ENCODE data around the gene CAMSAP1. TPM values are rescaled to one million over a fixed set of nuclear protein-coding genes. Genes with fewer than 3 reads are reported as not detected.

Gene CAMSAP1
- total RNA-seq, 2 experiments from 2014 or later: 30.4 to 33.0 TPM

GRCh38 chr9:135815413-135815812 is 91.9 kb downstream of the CAMSAP1 start:
- no peaks in the 10 kb centered on the region for H3K9me2 ChIP-seq (ENCODE audit: insufficient read depth, low read length)
- no peak overlapping the region for H3K4me3 ChIP-seq (ENCODE audit: low read depth, low read length, poor library complexity, severe bottlenecking)
- H3K9me3 ChIP-seq (ENCODE audit: low read length): no peaks in the 10 kb centered on the region
- no TSS peak for BruUV-seq (replicated peaks)
- H3K27ac ChIP-seq (ENCODE audit: low read depth, low read length, poor library complexity, severe bottlenecking): no peak overlapping the region
- H2AFZ ChIP-seq (ENCODE audit: low read length): no peak overlapping the region
- CTCF ChIA-PET (ENCODE audit: unreplicated experiment): no interaction called here
- intact Hi-C loops (cut with micrococcal nuclease; ENCODE audit: unreplicated experiment): no loop called here
- no peaks in the 10 kb centered on the region for H3K4me1 ChIP-seq (ENCODE audit: insufficient read depth, low read length, poor library complexity, severe bottlenecking)
- no peaks in the 10 kb centered on the region for H3K79me2 ChIP-seq (ENCODE audit: insufficient read depth, low read depth, low read length)
- TF ChIP-seq CTCF (conservative IDR thresholded peaks at IDR 0.05; ENCODE audit: low read length): no peak
- DNase-seq (ENCODE audit: low spot score): no peak
- no peak overlapping the region for H3K4me2 ChIP-seq (ENCODE audit: low read length)
- H4K20me1 ChIP-seq (ENCODE audit: insufficient read depth, low read length): no peaks in the 10 kb centered on the region
- POLR2A ChIA-PET: no interaction called here
- H3K36me3 ChIP-seq (ENCODE audit: insufficient read depth, low read length): peaks cover 83% of the 10 kb centered on the region

GRCh38 chr9:135814421-135815095 is 92.8 kb downstream of the CAMSAP1 start:
- no peak for DNase-seq (ENCODE audit: low spot score)
- Histone ChIP-seq H3K4me3 (ENCODE audit: low read depth, low read length, poor library complexity, severe bottlenecking) (no peak overlapping the region), H3K79me2 (ENCODE audit: insufficient read depth, low read depth, low read length) (no peaks in the 10 kb centered on the region), H2AFZ (ENCODE audit: low read length) (no peak overlapping the region), H3K9me2 (ENCODE audit: insufficient read depth, low read length) (no peaks in the 10 kb centered on the region), H3K4me2 (ENCODE audit: low read length) (no peak overlapping the region), H3K27ac (ENCODE audit: low read depth, low read length, poor library complexity, severe bottlenecking) (no peak overlapping the region), H4K20me1 (ENCODE audit: insufficient read depth, low read length) (no peaks in the 10 kb centered on the region), H3K36me3 (ENCODE audit: insufficient read depth, low read length) (peaks cover 80% of the 10 kb centered on the region; the same call in 1 of the 2 replicates), H3K9me3 (ENCODE audit: low read length) (no peaks in the 10 kb centered on the region), H3K4me1 (ENCODE audit: insufficient read depth, low read length, poor library complexity, severe bottlenecking) (no peaks in the 10 kb centered on the region)
- intact Hi-C loops (cut with micrococcal nuclease; ENCODE audit: unreplicated experiment): no loop called here
- POLR2A ChIA-PET: no interaction called here
- CTCF ChIA-PET (ENCODE audit: unreplicated experiment): no interaction called here
- no TSS peak for BruUV-seq (replicated peaks)
- TF ChIP-seq EZH2phosphoT487 (IDR thresholded peaks at IDR 0.05; ENCODE audit: borderline replicate concordance, low read depth, low read length): no peak
- no peak for TF ChIP-seq CTCF (conservative IDR thresholded peaks at IDR 0.05; ENCODE audit: low read length)

- no TSS peak for BruUV-seq (replicated peaks)
- H3K9me2 ChIP-seq (ENCODE audit: insufficient read depth, low read length): no peaks in the 10 kb centered on the region
- CTCF ChIA-PET (ENCODE audit: unreplicated experiment): no interaction called here
- H3K4me2 ChIP-seq (ENCODE audit: low read length): no peak overlapping the region
- DNase-seq (ENCODE audit: low spot score): no peak
- POLR2A ChIA-PET: no interaction called here
- no peaks in the 10 kb centered on the region for H3K79me2 ChIP-seq (ENCODE audit: insufficient read depth, low read depth, low read length)
- intact Hi-C loops (cut with micrococcal nuclease; ENCODE audit: unreplicated experiment): no loop called here
- H3K4me3 ChIP-seq (ENCODE audit: low read depth, low read length, poor library complexity, severe bottlenecking): no peak overlapping the region
- TF ChIP-seq CTCF (conservative IDR thresholded peaks at IDR 0.05; ENCODE audit: low read length) (no peak), EZH2phosphoT487 (IDR thresholded peaks at IDR 0.05; ENCODE audit: borderline replicate concordance, low read depth, low read length) (no peak)
- H4K20me1 ChIP-seq (ENCODE audit: insufficient read depth, low read length): no peaks in the 10 kb centered on the region
- peaks cover 76% of the 10 kb centered on the region; the same call in 1 of the 2 replicates for H3K36me3 ChIP-seq (ENCODE audit: insufficient read depth, low read length)
- no peak overlapping the region for H3K27ac ChIP-seq (ENCODE audit: low read depth, low read length, poor library complexity, severe bottlenecking)
- H2AFZ ChIP-seq (ENCODE audit: low read length): no peak overlapping the region
- H3K4me1 ChIP-seq (ENCODE audit: insufficient read depth, low read length, poor library complexity, severe bottlenecking): no peaks in the 10 kb centered on the region
- no peaks in the 10 kb centered on the region for H3K9me3 ChIP-seq (ENCODE audit: low read length)
These were observed 93.6 kb downstream of the CAMSAP1 start for GRCh38 chr9:135813671-135814290.

All from OCI-LY7 (cell line).